Astrocyte (in vitro differentiated cells and primary cell): ENCODE data around the gene IWS1. TPM values are rescaled to one million over a fixed set of nuclear protein-coding genes. Genes with fewer than 3 reads are reported as not detected.

ENCODE experiments used
- DNase-seq: peaks from one replicate; pipeline ENCODE4 v3.0.0-alpha.2; 2010; ENCODE audit warnings: low read depth
- FAIRE-seq: peaks from 2 replicates; lab custom pipeline; 2011; peaks lifted over from hg19 to GRCh38; lab: Jason Lieb, UNC
- H2AFZ ChIP-seq: 2 replicates; pipeline ENCODE4 v1.6.0; 2012; ENCODE audit warnings: low read depth, low read length, inconsistent platforms
- H3K27ac ChIP-seq: 2 replicates; pipeline ENCODE4 v1.5.1; 2011; ENCODE audit warnings: low read depth, low read length, inconsistent platforms
- H3K27me3 ChIP-seq: 2 replicates; pipeline ENCODE4 v1.6.0; 2011; ENCODE audit warnings: low read length, inconsistent platforms; ENCODE audit not compliant: insufficient read depth
- H3K36me3 ChIP-seq: 2 replicates; pipeline ENCODE4 v1.5.1; 2011; ENCODE audit warnings: low read length, inconsistent platforms; ENCODE audit not compliant: insufficient read depth
- H3K4me1 ChIP-seq: 2 replicates; pipeline ENCODE4 v1.5.1; 2011; ENCODE audit warnings: low read length, inconsistent platforms; ENCODE audit not compliant: insufficient read depth
- H3K4me2 ChIP-seq: 2 replicates; pipeline ENCODE4 v1.6.0; 2012; ENCODE audit warnings: low read length, inconsistent platforms
- H3K4me3 ChIP-seq: 2 replicates; pipeline ENCODE4 v1.5.1; 2011; ENCODE audit warnings: low read depth, mild to moderate bottlenecking, low read length, inconsistent platforms; ENCODE audit not compliant: insufficient read depth
- H3K79me2 ChIP-seq: 2 replicates; pipeline ENCODE4 v1.6.0; 2012; ENCODE audit warnings: mild to moderate bottlenecking, low read length, inconsistent platforms; ENCODE audit not compliant: insufficient read depth
- H3K9ac ChIP-seq: 2 replicates; pipeline ENCODE4 v1.6.0; 2012; ENCODE audit warnings: mild to moderate bottlenecking, low read length, inconsistent platforms
- H3K9me3 ChIP-seq: 2 replicates; pipeline ENCODE4 v1.5.1; 2012; ENCODE audit warnings: low read depth, mild to moderate bottlenecking, low read length, inconsistent platforms; ENCODE audit not compliant: insufficient read depth
- H4K20me1 ChIP-seq: 2 replicates; pipeline ENCODE4 v1.6.0; 2012; ENCODE audit warnings: low read length, inconsistent platforms; ENCODE audit not compliant: insufficient read depth
- H3K27ac Mint-ChIP-seq: one replicate; pipeline ENCODE4 v1.8.0; 2021; ENCODE audit warnings: mild to moderate bottlenecking, mixed read lengths; ENCODE audit not compliant: unreplicated experiment
- H3K27me3 Mint-ChIP-seq: one replicate; pipeline ENCODE4 v1.8.0; 2021; ENCODE audit warnings: low read depth, mixed read lengths; ENCODE audit not compliant: unreplicated experiment
- H3K36me3 Mint-ChIP-seq: one replicate; pipeline ENCODE4 v1.8.0; 2021; ENCODE audit warnings: low read depth, mixed read lengths; ENCODE audit not compliant: unreplicated experiment
- H3K4me1 Mint-ChIP-seq: one replicate; pipeline ENCODE4 v1.8.0; 2021; ENCODE audit warnings: low read depth, mixed read lengths; ENCODE audit not compliant: unreplicated experiment
- H3K4me3 Mint-ChIP-seq: one replicate; pipeline ENCODE4 v1.8.0; 2021; ENCODE audit warnings: mild to moderate bottlenecking, moderate library complexity, mixed read lengths; ENCODE audit not compliant: unreplicated experiment
- H3K9me3 Mint-ChIP-seq: one replicate; pipeline ENCODE4 v1.8.0; 2021; ENCODE audit warnings: mild to moderate bottlenecking, mixed read lengths; ENCODE audit not compliant: unreplicated experiment
- EZH2 ChIP-seq: IDR thresholded peaks from 2 replicates; pipeline ENCODE4 v1.6.1; 2012; ENCODE audit warnings: mild to moderate bottlenecking, low read length, inconsistent platforms; ENCODE audit not compliant: insufficient read depth
- total RNA-seq: library from RNA; stranded (reverse); gene quantifications from 2 replicates; pipeline ENCODE4 v1.2.1, GENCODE V29; 2021
- TF ChIP-seq, protein P1 (sequence below): IDR thresholded peaks from 2 replicates; pipeline ENCODE4 v1.5.1; 2011; ENCODE audit warnings: low read depth, mild to moderate bottlenecking, inconsistent platforms, low read length, moderate library complexity; ENCODE audit not compliant: insufficient read depth

IWS1 gene
- total RNA-seq, 1 donor from 2014 or later = 56.2 TPM

DNA sequence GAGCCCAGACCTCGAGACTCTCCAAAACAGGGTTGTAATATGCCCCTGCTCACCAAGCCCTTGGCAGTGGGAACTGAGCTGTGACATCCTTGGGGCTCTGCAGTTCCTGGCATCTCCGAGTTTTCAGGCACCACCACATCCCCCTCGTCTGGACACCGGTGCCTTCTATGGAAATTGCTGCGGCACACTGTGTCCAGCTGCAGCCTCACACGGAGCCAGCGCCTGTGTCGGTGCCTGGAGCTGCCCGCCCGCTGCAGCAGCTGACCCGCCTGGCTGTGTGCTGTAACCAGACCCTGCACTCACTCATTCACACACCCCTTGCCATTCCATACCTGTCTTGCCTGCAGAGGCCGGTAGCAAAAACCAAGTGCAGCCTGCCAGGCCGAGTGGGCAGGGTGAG is 11.8 kb downstream of the IWS1 start:
- Mint-ChIP-seq H3K4me3 (peak overlapping the region; percentile 30), H3K27me3 (no peaks in the 10 kb centered on the region), H3K9me3 (no peaks in the 10 kb centered on the region), H3K36me3 (peaks cover 13% of the 10 kb centered on the region), H3K27ac (no peak overlapping the region), H3K4me1 (peaks cover 62% of the 10 kb centered on the region)
- no peak overlapping the region for H2AFZ ChIP-seq
- DNase-seq (no peak), FAIRE-seq (no peak)
- H3K9me3 ChIP-seq = no peaks in the 10 kb centered on the region
- no peak overlapping the region for H3K9ac ChIP-seq
- peaks cover 97% of the 10 kb centered on the region for H3K79me2 ChIP-seq
- peaks cover 14% of the 10 kb centered on the region for H3K4me1 ChIP-seq
- no peak overlapping the region for H3K4me2 ChIP-seq
- H3K27me3 ChIP-seq = no peaks in the 10 kb centered on the region
- no peak overlapping the region for H3K4me3 ChIP-seq
- no peak overlapping the region for H3K27ac ChIP-seq
- TF ChIP-seq EZH2 = no peak
- TF ChIP-seq, protein P1, sequence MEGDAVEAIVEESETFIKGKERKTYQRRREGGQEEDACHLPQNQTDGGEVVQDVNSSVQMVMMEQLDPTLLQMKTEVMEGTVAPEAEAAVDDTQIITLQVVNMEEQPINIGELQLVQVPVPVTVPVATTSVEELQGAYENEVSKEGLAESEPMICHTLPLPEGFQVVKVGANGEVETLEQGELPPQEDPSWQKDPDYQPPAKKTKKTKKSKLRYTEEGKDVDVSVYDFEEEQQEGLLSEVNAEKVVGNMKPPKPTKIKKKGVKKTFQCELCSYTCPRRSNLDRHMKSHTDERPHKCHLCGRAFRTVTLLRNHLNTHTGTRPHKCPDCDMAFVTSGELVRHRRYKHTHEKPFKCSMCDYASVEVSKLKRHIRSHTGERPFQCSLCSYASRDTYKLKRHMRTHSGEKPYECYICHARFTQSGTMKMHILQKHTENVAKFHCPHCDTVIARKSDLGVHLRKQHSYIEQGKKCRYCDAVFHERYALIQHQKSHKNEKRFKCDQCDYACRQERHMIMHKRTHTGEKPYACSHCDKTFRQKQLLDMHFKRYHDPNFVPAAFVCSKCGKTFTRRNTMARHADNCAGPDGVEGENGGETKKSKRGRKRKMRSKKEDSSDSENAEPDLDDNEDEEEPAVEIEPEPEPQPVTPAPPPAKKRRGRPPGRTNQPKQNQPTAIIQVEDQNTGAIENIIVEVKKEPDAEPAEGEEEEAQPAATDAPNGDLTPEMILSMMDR = no peak
- peaks cover 71% of the 10 kb centered on the region for H4K20me1 ChIP-seq
- peaks cover 10% of the 10 kb centered on the region for H3K36me3 ChIP-seq

- Mint-ChIP-seq H3K4me3 (peak overlapping the region; percentile 37), H3K27ac (no peak overlapping the region), H3K27me3 (no peaks in the 10 kb centered on the region), H3K9me3 (no peaks in the 10 kb centered on the region), H3K4me1 (peaks cover 62% of the 10 kb centered on the region), H3K36me3 (peaks cover 13% of the 10 kb centered on the region)
- H3K9ac ChIP-seq = no peak overlapping the region
- H3K79me2 ChIP-seq = peaks cover 96% of the 10 kb centered on the region
- H3K4me3 ChIP-seq = no peak overlapping the region
- no peak overlapping the region for H2AFZ ChIP-seq
- DNase-seq (no peak), FAIRE-seq (no peak)
- no peak for TF ChIP-seq EZH2
- TF ChIP-seq, protein P1 = no peak
- H3K27ac ChIP-seq = no peak overlapping the region
- no peaks in the 10 kb centered on the region for H3K9me3 ChIP-seq
- H3K4me1 ChIP-seq = peaks cover 14% of the 10 kb centered on the region
- H3K27me3 ChIP-seq = no peaks in the 10 kb centered on the region
- H3K36me3 ChIP-seq = peaks cover 10% of the 10 kb centered on the region
- no peak overlapping the region for H3K4me2 ChIP-seq
- H4K20me1 ChIP-seq = peaks cover 74% of the 10 kb centered on the region
These were observed 12.2 kb downstream of the IWS1 start for GRCh38 chr2:127514076-127514475.

DNA sequence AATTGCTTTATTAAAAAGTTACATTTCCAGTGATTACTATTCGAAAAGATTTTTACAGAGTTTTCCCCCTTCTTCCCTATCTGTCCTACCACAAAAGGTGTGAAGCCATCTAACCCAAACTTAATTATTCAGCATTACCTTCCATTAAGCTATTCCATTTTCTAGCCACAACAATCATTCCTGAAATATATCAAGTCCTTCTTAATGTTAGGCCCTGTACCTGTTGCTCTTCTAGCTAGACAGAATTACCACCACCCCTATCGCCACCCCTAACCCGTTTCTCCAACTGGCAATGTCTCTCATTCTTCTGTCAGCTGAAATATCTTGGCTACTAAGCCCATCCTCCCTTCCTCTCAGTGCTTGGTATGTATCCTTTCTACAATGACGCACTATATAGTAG is 13.9 kb downstream of the IWS1 start:
- Histone ChIP-seq H3K9ac (no peak overlapping the region), H3K4me1 (peaks cover 25% of the 10 kb centered on the region), H3K4me2 (no peak overlapping the region), H4K20me1 (peaks cover 80% of the 10 kb centered on the region), H3K79me2 (peaks cover 88% of the 10 kb centered on the region), H3K9me3 (no peaks in the 10 kb centered on the region), H3K36me3 (peaks cover 10% of the 10 kb centered on the region), H3K27ac (no peak overlapping the region), H3K4me3 (no peak overlapping the region), H2AFZ (no peak overlapping the region), H3K27me3 (no peaks in the 10 kb centered on the region)
- FAIRE-seq = no peak
- peaks cover 68% of the 10 kb centered on the region for H3K4me1 Mint-ChIP-seq
- TF ChIP-seq, protein P1 = no peak
- TF ChIP-seq EZH2 = no peak
- H3K4me3 Mint-ChIP-seq = no peak overlapping the region
- H3K36me3 Mint-ChIP-seq = peaks cover 11% of the 10 kb centered on the region
- no peak for DNase-seq
- no peak overlapping the region for H3K27ac Mint-ChIP-seq
- H3K9me3 Mint-ChIP-seq = no peaks in the 10 kb centered on the region
- H3K27me3 Mint-ChIP-seq = no peaks in the 10 kb centered on the region
